GM18951 (cell line): Measurements from ENCODE around the gene TRIB2.

Experiments
- POLR2A ChIP-seq: IDR thresholded peaks from 4 replicates; pipeline ENCODE4 v1.6.1; 2011; ENCODE audit warnings: mild to moderate bottlenecking; ENCODE audit not compliant: insufficient read length, insufficient read depth; ENCODE audit errors: extremely low read depth
- in situ Hi-C: fragments of 300-500 bp; cut with MboI; formaldehyde crosslinking; loops from one replicate; pipeline ENCODE4 v1.12.0; 2022; ENCODE audit warnings: low sequenced_read_pairs, mixed read lengths, inconsistent platforms; ENCODE audit not compliant: unreplicated experiment

Gene TRIB2

GRCh38 chr2:12685145-12685544, 31.6 kb upstream of the TRIB2 start:
- no peak for TF ChIP-seq POLR2A
- in situ Hi-C loops, result no loop called here

DNA sequence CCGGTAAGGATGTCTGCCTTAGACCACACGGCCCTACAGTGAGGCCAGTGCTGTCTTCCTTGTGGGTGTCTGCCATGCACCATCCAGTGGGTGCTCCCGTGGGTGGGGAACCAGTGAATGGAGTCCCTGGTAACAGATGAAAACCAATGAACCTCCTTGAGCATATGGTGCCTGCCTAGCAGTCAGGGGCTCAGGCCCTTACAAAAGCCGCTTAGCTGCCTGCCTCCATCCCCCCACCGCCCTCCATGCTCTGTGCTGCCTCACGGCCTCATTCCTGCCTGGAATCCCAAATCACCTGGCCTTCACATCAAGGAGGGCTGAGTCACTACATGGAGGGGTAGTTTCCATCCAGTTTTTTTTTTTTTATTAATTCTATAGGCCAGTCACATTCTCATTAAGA, 30.8 kb upstream of the TRIB2 start:
- no peak for TF ChIP-seq POLR2A
- in situ Hi-C loops, result no loop called here

DNA sequence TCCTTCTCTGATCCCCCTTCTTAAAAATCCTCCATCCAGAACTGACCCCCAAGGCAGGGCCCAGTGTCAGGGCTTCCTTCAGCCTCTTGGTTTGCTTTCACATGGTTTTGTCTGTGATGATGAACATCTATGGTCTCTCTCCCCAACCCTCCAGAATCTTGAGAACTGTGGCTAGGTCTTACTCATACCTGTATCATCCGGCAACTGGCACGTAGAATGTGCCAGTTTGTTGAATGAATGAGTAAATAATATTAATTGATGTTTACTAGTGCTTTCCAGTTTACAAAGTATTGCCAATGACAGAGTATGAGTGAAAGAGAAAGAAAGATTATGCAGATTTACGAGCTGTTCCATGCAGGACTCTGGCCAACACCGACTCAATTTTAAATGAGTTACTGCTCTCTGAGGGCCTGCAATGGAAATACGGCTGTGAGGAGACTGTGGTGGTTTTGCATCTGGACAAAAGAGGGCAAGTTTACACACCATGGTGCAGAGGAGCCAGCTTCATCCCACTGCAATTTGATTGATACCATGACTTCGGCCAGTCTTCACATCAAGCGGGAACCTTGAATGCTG, 29.9 kb upstream of the TRIB2 start:
- no peak for TF ChIP-seq POLR2A
- in situ Hi-C loops, result no loop called here

GRCh38 chr2:12688091-12688490, 28.6 kb upstream of the TRIB2 start:
- no peak for TF ChIP-seq POLR2A
- in situ Hi-C loops, result no loop called here

- TF ChIP-seq POLR2A, result no peak
- in situ Hi-C loops, result no loop called here
Measured at GRCh38 chr2:12688893-12689292, 27.8 kb upstream of the TRIB2 start.

GRCh38 chr2:12693509-12693908, 23.2 kb upstream of the TRIB2 start:
- in situ Hi-C loops, result no loop called here
- no peak for TF ChIP-seq POLR2A

GRCh38 chr2:12694990-12695774, 21.6 kb upstream of the TRIB2 start:
- no peak for TF ChIP-seq POLR2A
- in situ Hi-C loops, result no loop called here

DNA sequence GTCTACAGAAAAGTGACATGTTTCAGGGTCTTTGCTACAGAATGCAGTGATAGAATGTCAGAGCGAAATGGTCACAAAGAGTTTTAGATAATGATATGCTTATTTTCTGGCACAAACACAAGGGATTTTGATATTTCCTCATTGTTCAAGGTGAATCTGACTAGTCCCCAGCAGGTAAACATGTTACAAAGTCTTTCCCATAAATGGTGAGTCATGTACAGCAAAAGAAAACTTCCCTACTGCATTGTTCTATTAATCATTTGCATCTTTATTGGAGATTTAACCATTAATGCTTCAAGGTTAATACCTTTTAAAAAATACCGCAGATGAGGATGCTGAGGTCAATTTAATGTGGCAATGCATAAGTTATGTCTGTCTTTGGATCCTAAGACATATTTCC, 19.1 kb upstream of the TRIB2 start:
- in situ Hi-C loops, result no loop called here
- no peak for TF ChIP-seq POLR2A

DNA sequence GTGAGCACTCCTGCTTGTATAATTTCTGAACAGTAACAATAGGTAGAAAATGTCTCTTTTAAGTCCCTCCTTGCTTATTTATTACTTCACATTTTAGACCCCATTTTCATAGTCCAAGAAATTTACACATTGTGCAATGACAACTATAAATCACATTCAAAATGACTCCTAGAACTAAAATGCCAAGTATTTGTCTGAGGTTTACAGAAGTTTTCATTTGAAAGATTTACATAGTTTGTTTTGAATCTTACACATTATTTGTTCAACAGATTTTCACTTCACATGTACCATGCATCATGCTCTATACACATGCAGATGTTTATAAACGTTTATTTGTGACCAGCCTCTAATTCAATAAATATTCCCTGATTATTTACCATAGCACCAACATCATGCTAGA, 15.7 kb upstream of the TRIB2 start:
- in situ Hi-C loops, result no loop called here

GRCh38 chr2:12701786-12702167, 15.0 kb upstream of the TRIB2 start:
- TF ChIP-seq POLR2A, result no peak

More for the DNA sequence above, 15.7 kb upstream of the TRIB2 start:
- no peak for TF ChIP-seq POLR2A

DNA sequence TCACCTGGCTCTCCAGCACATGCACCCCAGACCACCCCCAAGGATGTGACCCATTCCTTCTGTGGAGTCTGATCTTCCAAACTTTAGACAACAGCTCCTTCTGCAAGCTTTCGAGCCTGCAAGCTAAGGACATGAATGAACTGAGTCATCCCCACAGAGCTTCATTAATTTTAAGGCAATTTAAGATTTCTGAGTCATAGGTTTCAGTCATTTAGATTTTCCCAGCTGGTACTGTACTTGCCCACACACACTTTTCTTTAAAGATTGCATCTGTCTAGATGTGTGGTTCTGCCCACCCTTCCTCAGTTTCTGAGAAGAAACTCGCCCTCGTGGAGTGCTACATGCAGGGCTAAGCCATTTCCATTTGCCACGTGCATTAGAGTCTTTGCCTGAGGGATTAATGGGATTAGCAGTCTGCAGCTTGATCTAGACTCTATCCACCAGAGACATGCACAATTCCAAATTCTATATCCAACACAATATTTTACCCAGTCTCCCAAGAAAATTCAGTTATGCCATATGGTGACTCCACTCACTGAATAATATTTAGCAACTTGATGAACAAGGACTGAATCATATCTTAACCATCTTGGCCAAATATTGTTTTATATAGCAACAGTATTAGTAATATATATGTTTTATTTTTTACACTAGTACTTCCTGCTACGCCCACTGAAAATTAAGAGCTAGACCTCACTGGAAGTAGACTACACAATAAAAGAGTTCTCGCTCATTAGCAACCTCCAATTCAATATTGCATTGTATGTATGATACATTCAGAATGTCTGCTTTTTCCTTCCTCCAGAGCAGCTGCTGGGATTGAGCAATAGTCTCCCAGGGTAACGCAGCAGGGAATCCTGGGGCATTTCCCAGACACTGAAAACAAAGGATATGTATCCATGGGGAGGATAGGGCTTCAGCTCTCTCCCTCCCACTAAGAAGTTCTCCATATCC, 14.3 kb upstream of the TRIB2 start:
- TF ChIP-seq POLR2A, result no peak
- in situ Hi-C loops, result no loop called here

More at GRCh38 chr2:12701786-12702167, 15.0 kb upstream of the TRIB2 start:
- in situ Hi-C loops, result no loop called here

DNA sequence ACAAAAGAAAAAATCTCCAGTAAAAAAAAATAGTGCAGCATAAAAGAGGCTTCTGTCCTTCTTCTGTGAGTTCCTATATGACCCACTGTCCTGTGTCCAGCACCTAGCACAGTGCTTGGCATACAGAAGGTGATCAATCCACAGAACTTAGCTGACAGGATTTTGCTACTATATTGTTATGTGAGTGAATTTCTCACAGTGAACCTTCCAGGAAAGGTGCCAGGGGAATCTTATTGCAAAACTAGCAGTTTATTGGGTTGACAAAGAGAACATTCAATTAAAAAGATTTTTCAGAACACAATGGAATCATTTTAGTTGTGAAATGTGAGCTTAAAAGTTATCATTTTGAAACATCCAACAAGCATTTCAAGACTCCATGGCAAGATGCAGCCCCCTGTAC, 12.4 kb upstream of the TRIB2 start:
- in situ Hi-C loops, result no loop called here
- no peak for TF ChIP-seq POLR2A

GRCh38 chr2:12705230-12705629, 11.5 kb upstream of the TRIB2 start:
- in situ Hi-C loops, result no loop called here
- TF ChIP-seq POLR2A, result no peak
